ENCODE measurements around the gene DMBX1.
A peak's percentile ranks its signal among the peaks of the same experiment; 100 is the strongest.

Gene DMBX1

GRCh38 chr1:46526013-46526690, 36.5 kb downstream of the DMBX1 start:
- DNase-seq (ENCODE audit: low read depth), result no peak

GRCh38 chr1:46526691-46527291, 37.2 kb downstream of the DMBX1 start:
- no peak for DNase-seq (ENCODE audit: low read depth)

- DNase-seq (ENCODE audit: low read depth), result peak; percentile 52
Observed at GRCh38 chr1:46527474-46528296, 38.0 kb downstream of the DMBX1 start.

- peak; percentile 25 for DNase-seq (ENCODE audit: low read depth)
Observed at GRCh38 chr1:46528297-46528955, 38.8 kb downstream of the DMBX1 start.

- DNase-seq (ENCODE audit: low read depth), result no peak
Observed at GRCh38 chr1:46529031-46529630, 39.5 kb downstream of the DMBX1 start.

GRCh38 chr1:46530311-46530710, 40.7 kb downstream of the DMBX1 start:
- DNase-seq (ENCODE audit: low read depth), result no peak

- DNase-seq (ENCODE audit: low read depth), result no peak
Observed at GRCh38 chr1:46530791-46531409, 41.3 kb downstream of the DMBX1 start.

- no peak for DNase-seq (ENCODE audit: low read depth)
Observed at GRCh38 chr1:46532095-46532494, 42.5 kb downstream of the DMBX1 start.

- peak; percentile 41 for DNase-seq (ENCODE audit: low read depth)
Observed at GRCh38 chr1:46532498-46533178, 43.0 kb downstream of the DMBX1 start.

- DNase-seq (ENCODE audit: low read depth), result peak; percentile 37
Observed at GRCh38 chr1:46533179-46533864, 43.7 kb downstream of the DMBX1 start.

GRCh38 chr1:46535063-46535462, 45.4 kb downstream of the DMBX1 start:
- DNase-seq (ENCODE audit: low read depth), result peak; percentile 22

GRCh38 chr1:46536527-46536926, 46.9 kb downstream of the DMBX1 start:
- DNase-seq (ENCODE audit: low read depth), result no peak

GRCh38 chr1:46537651-46538050, 48.0 kb downstream of the DMBX1 start:
- DNase-seq (ENCODE audit: low read depth), result no peak

- DNase-seq (ENCODE audit: low read depth), result no peak
Observed at GRCh38 chr1:46538147-46538546, 48.5 kb downstream of the DMBX1 start.
